HepG2 (cell line): ENCODE measurements around the gene BTN1A1. TPM values are rescaled to one million over a fixed set of nuclear protein-coding genes. Genes with fewer than 3 reads are reported as not detected.

Source experiments
- HMG20A ChIP-seq: IDR thresholded peaks from 2 replicates; pipeline ENCODE4 v1.6.1; 2016; ENCODE audit warnings: borderline replicate concordance
- HNRNPUL1 ChIP-seq: fragments of 200-400 bp; formaldehyde crosslinking; IDR thresholded peaks from 2 replicates; pipeline ENCODE4 v1.6.1; 2017; ENCODE audit warnings: low read depth, mild to moderate bottlenecking, low read length, moderate library complexity
- IKZF5 ChIP-seq: IDR thresholded peaks from 2 replicates; pipeline ENCODE4 v1.6.1; 2018; ENCODE audit warnings: missing genetic modification reagents, mild to moderate bottlenecking, missing compliant biosample characterization
- PBX3 ChIP-seq: sonication (generic); formaldehyde crosslinking; IDR thresholded peaks from 2 replicates; pipeline ENCODE4 v1.8.1; 2023; ENCODE audit warnings: missing genetic modification reagents, inconsistent platforms, borderline replicate concordance
- POGZ ChIP-seq: sonication (generic); formaldehyde crosslinking; IDR thresholded peaks from 2 replicates; pipeline ENCODE4 v1.4.0; 2020; ENCODE audit warnings: mild to moderate bottlenecking, missing genetic modification reagents
- RAD51 ChIP-seq: fragments of 450-650 bp; IDR thresholded peaks from 2 replicates; pipeline ENCODE4 v1.6.1; 2016; ENCODE audit warnings: borderline replicate concordance
- RELA ChIP-seq: sonication (generic); formaldehyde crosslinking; IDR thresholded peaks from 2 replicates; pipeline ENCODE4 v1.4.0; 2020; ENCODE audit warnings: missing genetic modification reagents
- RFX5 ChIP-seq: IDR thresholded peaks from 2 replicates; pipeline ENCODE4 v1.6.1; 2011; ENCODE audit warnings: low read depth, low read length, improper control_type of control experiment
- ZNF576 ChIP-seq: sonication (generic); formaldehyde crosslinking; IDR thresholded peaks from 2 replicates; pipeline ENCODE4 v1.4.0; 2020; ENCODE audit warnings: mild to moderate bottlenecking, missing genetic modification reagents
- polyA plus RNA-seq, 8 experiments: library from polyadenylated mRNA; depleted of rRNA in 3 of 8; stranded (reverse) in 7 of 8; unstranded in 1 of 8; fragments of >200 nt; fragmentation: Illumina TruSeq in 4 of 8; extraction: Trizol in 4 of 8; gene quantifications; 2 replicates each; pipeline versions ENCODE4 v1.2.1 to v1.2.3, GENCODE V29; 2011 to 2016; ENCODE audit warnings: low read depth in 4 of 8, missing spikeins in 1 of 8, mixed read lengths in 1 of 8; ENCODE audit not compliant: insufficient read depth in 1 of 8
- total RNA-seq, 5 experiments: library from RNA; depleted of rRNA; stranded (reverse); fragments of >200 nt; fragmentation: Illumina TruSeq; extraction: Trizol; gene quantifications; 2 replicates each; pipeline ENCODE4 v1.2.3, GENCODE V29; 2016; ENCODE audit warnings: low read depth in 1 of 5

Gene BTN1A1
- total and polyA plus RNA-seq, 2 of the 13 experiments (the other 11 are each of a cell fraction or from before 2014, with no cell fraction given): 0.04 TPM; not detected in 1

- TF ChIP-seq IKZF5 (CRISPR knock-in tag): peak; percentile 50; the same call in 1 of the 2 replicates
- no peak for TF ChIP-seq RAD51
- TF ChIP-seq POGZ: no peak
- TF ChIP-seq HMG20A: 0 out of 2 replicates have a peak, but pooled peaks have one; percentile 8
- TF ChIP-seq HNRNPUL1: no peak
- TF ChIP-seq ZNF576: no peak
- no peak for TF ChIP-seq RFX5
- TF ChIP-seq PBX3 (CRISPR knock-in tag): no peak
- TF ChIP-seq RELA (CRISPR knock-in tag): no peak
- TF ChIP-seq, all 625 proteins: peak for 15
Measured at GRCh38 chr6:26534681-26535465, 34.8 kb downstream of the BTN1A1 start (continued).
